Measurements from ENCODE around the gene CHCHD3. TPM values are rescaled to one million over a fixed set of nuclear protein-coding genes. Genes with fewer than 3 reads are reported as not detected.
"Not testable (repeated sequence)": the region's sequence is repeated elsewhere in the genome, so short reads cannot be mapped to it uniquely, and the experiment has no call there.

The CHCHD3 gene
- total RNA-seq, 1 experiment from 2014 or later, result 138 TPM

DNA sequence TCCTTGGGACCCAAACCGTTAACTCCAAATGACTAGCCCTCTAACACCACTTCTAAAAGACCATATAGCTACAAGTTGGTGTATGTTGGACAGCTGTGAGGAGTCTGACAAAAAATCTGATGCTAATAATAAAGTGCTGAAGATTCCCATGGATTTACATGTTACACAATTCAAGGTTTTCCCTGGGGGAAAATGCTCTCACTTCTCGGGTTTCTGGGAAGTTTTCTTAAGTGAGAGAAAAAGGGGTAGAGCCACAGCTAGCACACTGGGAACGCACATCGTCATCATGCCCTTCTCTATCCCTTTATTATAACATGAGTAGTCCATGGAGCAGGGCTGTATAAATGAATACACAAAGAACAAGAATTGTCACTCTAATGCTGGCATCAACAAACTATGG lies 162.1 kb downstream of the CHCHD3 start:
- DNase-seq (ENCODE audit: extremely low read depth, low read depth), result no peak

DNA sequence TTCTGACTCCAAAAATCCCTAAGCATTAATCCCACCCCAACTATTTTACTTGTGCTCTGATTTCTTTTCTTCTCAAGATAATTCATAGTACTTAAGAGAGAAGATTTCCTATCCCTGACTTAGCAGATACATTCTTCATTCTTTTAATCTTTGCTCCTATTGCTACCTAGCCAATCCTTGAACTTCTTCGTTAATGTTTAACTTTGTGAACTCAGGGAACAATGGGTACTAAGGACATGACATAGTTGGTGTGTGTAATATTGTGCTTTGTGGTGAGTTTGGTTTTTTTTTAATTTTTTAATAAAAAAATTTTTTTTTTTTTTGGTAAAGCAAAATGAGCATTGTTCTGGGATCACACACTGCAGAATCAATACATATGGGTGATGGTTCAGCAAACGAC lies 166.2 kb downstream of the CHCHD3 start:
- no peak for DNase-seq (ENCODE audit: extremely low read depth, low read depth)

- no peak for DNase-seq (ENCODE audit: extremely low read depth, low read depth)
Measured at GRCh38 chr7:132910657-132911056, 171.2 kb downstream of the CHCHD3 start.

- DNase-seq (ENCODE audit: extremely low read depth, low read depth), result no peak
Measured at GRCh38 chr7:132907380-132907940, 174.4 kb downstream of the CHCHD3 start.

DNA sequence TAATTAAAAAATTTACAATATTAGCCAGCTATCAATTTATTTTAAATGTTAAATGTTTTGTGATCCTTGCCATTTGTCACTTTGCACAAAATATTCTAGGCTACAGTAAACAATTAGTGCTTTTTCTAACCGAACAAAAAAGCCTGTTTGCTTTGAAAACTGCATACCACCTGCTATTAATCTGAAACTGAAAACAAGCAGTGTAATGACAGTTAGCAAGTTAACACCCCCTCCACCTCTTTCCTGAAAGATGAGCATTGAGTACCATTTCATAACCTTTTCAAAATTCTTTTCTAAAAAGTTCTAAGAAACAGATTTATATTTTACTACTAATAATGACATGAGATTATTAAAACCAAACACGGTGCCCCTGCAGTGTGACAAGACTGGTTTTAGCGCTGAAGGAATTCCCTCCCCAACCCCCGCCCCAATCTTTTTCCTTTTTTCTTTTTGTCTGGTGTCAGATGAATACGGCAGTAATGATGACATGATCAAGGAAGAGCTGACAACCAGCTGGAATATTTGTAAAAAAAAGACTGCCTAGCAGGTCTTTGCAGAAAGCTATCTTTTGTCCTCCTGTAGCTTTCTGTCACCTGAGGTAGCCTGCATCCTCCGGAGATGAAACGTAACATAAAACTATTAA lies 175.6 kb downstream of the CHCHD3 start:
- no peak for DNase-seq (ENCODE audit: extremely low read depth, low read depth)

DNA sequence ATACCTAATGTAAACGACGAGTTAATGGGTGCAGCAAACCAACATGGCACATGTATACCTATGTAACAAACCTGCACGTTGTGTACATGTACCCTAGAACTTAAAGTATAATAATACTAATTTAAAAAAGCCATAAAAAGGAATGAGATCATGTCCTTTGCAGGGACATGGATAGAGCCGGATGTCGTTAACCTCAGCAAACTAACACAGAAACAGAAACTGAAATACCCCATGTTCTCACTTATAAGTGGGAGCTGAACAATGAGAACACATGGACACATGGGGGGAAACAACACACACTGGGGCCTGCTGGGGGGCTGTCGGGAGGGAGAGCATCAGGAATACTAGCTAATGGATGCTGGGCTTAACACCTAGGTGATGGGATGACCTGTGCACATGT lies 176.8 kb downstream of the CHCHD3 start:
- DNase-seq (ENCODE audit: extremely low read depth, low read depth), result not testable (repeated sequence)

- DNase-seq (ENCODE audit: extremely low read depth, low read depth), result no peak
Measured at GRCh38 chr7:132904209-132904608, 177.7 kb downstream of the CHCHD3 start.

- not testable (repeated sequence) for DNase-seq (ENCODE audit: extremely low read depth, low read depth)
Measured at GRCh38 chr7:132902294-132902693, 179.6 kb downstream of the CHCHD3 start.

GRCh38 chr7:132901241-132901640 lies 180.6 kb downstream of the CHCHD3 start:
- no peak for DNase-seq (ENCODE audit: extremely low read depth, low read depth)

GRCh38 chr7:132899833-132900232 lies 182.1 kb downstream of the CHCHD3 start:
- DNase-seq (ENCODE audit: extremely low read depth, low read depth), result no peak

GRCh38 chr7:132898641-132899175 lies 183.2 kb downstream of the CHCHD3 start:
- DNase-seq (ENCODE audit: extremely low read depth, low read depth), result not testable (repeated sequence)

DNA sequence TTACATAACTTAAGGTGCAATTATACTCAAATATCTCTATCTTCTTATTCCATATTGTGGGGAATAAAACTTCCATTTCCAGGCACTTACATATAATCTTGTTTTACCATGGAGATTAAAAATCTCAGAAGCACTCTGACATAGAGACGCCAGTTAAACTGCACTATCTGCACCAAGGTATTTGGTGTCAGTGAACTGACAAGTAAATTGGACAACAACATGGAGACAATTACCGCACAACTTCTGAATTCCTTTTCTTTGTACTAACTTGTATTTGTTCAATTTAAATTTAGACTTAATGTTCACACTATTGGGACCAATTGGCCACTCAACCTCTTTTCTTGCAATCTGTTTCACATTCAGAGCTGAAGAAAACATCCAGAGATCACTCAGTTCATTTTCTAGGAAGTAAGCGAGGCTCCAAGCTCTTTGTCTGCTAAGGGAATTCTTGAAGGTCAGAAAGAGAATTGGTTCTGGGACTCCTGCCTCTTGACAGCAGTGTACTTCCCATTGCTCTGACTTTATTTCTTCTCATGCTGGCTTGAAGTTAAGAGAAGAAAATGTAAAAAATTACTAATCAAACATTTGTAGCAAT lies 184.7 kb downstream of the CHCHD3 start:
- DNase-seq (ENCODE audit: extremely low read depth, low read depth), result no peak

DNA sequence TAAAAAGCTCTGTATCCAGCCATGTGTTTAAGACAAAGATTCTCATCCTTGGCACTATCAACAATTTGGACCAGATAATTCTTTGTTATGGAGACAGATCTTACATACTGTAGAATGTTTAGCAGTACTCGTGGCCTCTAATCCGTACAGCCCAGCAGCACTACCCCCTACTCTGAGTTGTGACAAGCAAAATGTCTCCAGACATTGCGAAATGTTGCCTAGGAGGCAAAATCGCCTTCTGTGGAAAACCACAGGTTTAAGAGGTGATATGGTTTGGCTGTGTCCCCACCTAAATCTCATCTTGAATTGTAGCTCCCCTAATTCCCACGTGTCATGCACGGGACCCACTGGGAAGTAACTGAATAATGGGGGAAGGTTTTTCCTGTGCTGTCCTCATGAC lies 186.7 kb downstream of the CHCHD3 start:
- DNase-seq (ENCODE audit: extremely low read depth, low read depth), result no peak

- no peak for DNase-seq (ENCODE audit: extremely low read depth, low read depth)
Measured at GRCh38 chr7:132893560-132893959, 188.3 kb downstream of the CHCHD3 start.

- not testable (repeated sequence) for DNase-seq (ENCODE audit: extremely low read depth, low read depth)
Measured at GRCh38 chr7:132892744-132893143, 189.1 kb downstream of the CHCHD3 start.

DNA sequence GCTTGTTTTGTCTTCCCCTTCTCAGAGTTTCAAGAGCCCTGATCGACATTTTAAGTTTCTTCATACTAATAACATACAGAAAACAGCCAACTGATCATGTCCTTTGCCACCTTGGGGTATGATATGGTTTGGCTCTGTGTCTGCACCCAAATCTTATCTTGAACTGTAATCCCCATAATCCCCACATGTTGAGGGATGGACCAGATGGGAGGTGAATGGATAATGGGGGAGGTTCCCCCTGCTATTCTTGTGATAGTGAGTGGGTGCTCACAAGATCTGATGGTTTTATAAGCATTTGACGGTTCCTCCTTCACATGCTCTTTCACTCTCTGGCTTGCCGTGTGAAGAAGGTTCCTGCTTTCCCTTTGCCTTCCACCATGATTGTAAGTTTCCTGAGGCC lies 190.3 kb downstream of the CHCHD3 start:
- no peak for DNase-seq (ENCODE audit: extremely low read depth, low read depth)

DNA sequence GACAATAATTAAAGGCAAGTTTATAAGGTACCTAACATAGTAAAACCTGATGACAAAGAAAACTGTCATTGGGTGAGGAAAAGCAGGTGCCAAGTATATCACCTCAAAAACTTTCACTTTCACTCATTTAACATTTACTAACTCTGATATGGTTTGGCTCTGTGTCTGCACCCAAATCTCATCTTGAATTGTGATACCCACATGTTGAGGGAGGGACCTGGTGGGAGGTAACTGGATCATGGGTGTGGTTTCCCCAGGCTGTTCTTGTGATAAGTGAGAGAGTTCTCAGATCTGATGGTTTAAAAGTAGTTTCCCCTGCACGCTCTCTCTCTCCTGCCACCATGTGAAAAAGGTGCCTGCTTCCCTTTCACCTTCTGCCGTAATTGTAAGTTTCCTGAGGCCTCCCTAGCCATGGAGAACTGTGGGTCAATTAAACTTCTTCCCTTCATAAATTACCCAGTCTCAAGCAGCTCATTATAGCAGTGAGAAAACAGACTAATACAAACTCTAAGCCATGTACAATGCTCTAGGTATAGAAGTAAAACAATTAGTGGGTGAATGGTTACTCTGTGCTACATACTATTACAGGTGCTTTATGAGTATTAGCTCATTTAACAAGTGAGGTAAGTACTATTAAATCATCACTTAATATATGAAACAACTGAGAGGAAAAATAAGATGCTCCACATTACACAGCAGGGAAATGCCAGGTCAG lies 199.0 kb downstream of the CHCHD3 start:
- no peak for DNase-seq (ENCODE audit: extremely low read depth, low read depth)

GRCh38 chr7:132881317-132881716 lies 200.6 kb downstream of the CHCHD3 start:
- DNase-seq (ENCODE audit: extremely low read depth, low read depth), result no peak

DNA sequence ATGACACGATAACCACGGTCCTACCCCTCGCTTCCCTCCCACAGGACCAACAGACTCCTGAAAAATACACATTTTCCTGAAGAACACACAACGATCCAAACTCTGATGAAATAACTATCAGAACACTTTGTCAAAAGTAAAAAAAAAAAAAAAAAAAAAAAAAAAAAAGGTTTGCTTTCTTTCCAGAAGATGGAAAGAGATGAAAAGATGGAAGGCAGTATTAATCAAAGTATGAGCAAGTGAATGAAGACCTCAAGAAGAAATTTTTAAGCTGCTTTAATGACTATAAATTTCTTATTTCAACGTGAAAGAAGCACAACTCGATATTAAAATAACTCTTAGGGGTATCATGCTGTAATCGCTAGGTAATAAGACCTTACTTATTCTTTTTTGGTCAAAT lies 202.3 kb downstream of the CHCHD3 start:
- no peak for DNase-seq (ENCODE audit: extremely low read depth, low read depth)

- no peak for DNase-seq (ENCODE audit: extremely low read depth, low read depth)
Measured at GRCh38 chr7:132878204-132878919, 203.5 kb downstream of the CHCHD3 start.

- DNase-seq (ENCODE audit: extremely low read depth, low read depth), result no peak
Measured at GRCh38 chr7:132877573-132877972, 204.3 kb downstream of the CHCHD3 start.

Data from NCI-H460 (cell line).